Measurements from ENCODE around the gene ME2.
"Not testable (repeated sequence)": the region's sequence is repeated elsewhere in the genome, so short reads cannot be mapped to it uniquely, and the experiment has no call there.

ME2 gene

GRCh38 chr18:50870138-50870845 is 8.6 kb upstream of the ME2 start:
- TF ChIP-seq CTCF (IDR thresholded peaks at IDR 0.05; ENCODE audit: low read depth, low read length, missing control alignments) = no peak
- H3K4me3 ChIP-seq (ENCODE audit: low read depth, low read length) = no peak overlapping the region
- DNase-seq (ENCODE audit: low read depth) = no peak
- in situ Hi-C loops (cut with HindIII; ENCODE audit: low sequenced_read_pairs) = no loop called here

GRCh38 chr18:50871846-50872245 is 7.1 kb upstream of the ME2 start:
- TF ChIP-seq CTCF (IDR thresholded peaks at IDR 0.05; ENCODE audit: low read depth, low read length, missing control alignments) = no peak
- no peak overlapping the region for H3K4me3 ChIP-seq (ENCODE audit: low read depth, low read length)
- in situ Hi-C loops (cut with HindIII; ENCODE audit: low sequenced_read_pairs) = no loop called here
- no peak for DNase-seq (ENCODE audit: low read depth)

GRCh38 chr18:50875966-50876536 is 2.9 kb upstream of the ME2 start:
- DNase-seq (ENCODE audit: low read depth) = no peak
- in situ Hi-C loops (cut with HindIII; ENCODE audit: low sequenced_read_pairs) = no loop called here

GRCh38 chr18:50877545-50878265 is 1.2 kb upstream of the ME2 start:
- peak overlapping the region; percentile 76 for H3K4me3 ChIP-seq (ENCODE audit: low read depth, low read length)
- TF ChIP-seq CTCF (IDR thresholded peaks at IDR 0.05; ENCODE audit: low read depth, low read length, missing control alignments) = no peak
- no peak for DNase-seq (ENCODE audit: low read depth)
- in situ Hi-C loops (cut with HindIII; ENCODE audit: low sequenced_read_pairs) = no loop called here

More at GRCh38 chr18:50875966-50876536, 2.9 kb upstream of the ME2 start:
- TF ChIP-seq CTCF (IDR thresholded peaks at IDR 0.05; ENCODE audit: low read depth, low read length, missing control alignments) = no peak
- H3K4me3 ChIP-seq (ENCODE audit: low read depth, low read length) = no peak overlapping the region

GRCh38 chr18:50879302-50880118 is 592 bp downstream of the ME2 start:
- H3K4me3 ChIP-seq (ENCODE audit: low read depth, low read length) = peak overlapping the region; percentile 76
- in situ Hi-C loops (cut with HindIII; ENCODE audit: low sequenced_read_pairs) = no loop called here
- DNase-seq (ENCODE audit: low read depth) = no peak
- no peak for TF ChIP-seq CTCF (IDR thresholded peaks at IDR 0.05; ENCODE audit: low read depth, low read length, missing control alignments)

- TF ChIP-seq CTCF (IDR thresholded peaks at IDR 0.05; ENCODE audit: low read depth, low read length, missing control alignments) = no peak
- H3K4me3 ChIP-seq (ENCODE audit: low read depth, low read length) = peak overlapping the region; percentile 76
- no peak for DNase-seq (ENCODE audit: low read depth)
- in situ Hi-C loops (cut with HindIII; ENCODE audit: low sequenced_read_pairs) = no loop called here
These were observed 1.2 kb downstream of the ME2 start for GRCh38 chr18:50880119-50880465.

GRCh38 chr18:50880944-50881343 is 2.0 kb downstream of the ME2 start:
- in situ Hi-C loops (cut with HindIII; ENCODE audit: low sequenced_read_pairs); H3K4me3 ChIP-seq (ENCODE audit: low read depth, low read length); DNase-seq (ENCODE audit: low read depth): not testable (repeated sequence)
